ENCODE results near the gene MYO1A. TPM values are rescaled to one million over a fixed set of nuclear protein-coding genes. Genes with fewer than 3 reads are reported as not detected.

The MYO1A gene
- total RNA-seq, 1 donor from 2014 or later: 0.27 TPM

DNA sequence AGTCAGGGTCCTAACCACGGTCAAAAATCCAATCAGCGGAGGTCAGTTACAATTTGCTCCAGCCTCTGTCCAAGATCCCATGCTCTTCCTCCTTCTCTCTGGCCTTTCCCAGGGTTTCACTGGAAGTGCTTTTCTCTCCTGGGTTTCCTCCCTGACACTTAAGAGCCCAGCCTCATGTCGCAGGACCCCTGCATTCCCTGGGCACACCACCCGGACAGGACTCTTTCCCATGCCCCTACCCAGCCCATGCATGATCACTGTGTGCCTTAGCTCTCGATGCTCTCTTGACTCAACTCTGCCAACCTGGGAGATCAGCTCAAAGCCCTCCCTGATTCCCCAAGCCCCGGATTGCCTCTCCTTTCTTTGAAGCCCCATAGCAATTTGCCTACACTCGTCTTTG, 18.1 kb downstream of the MYO1A start:
- DNase-seq (ENCODE audit: low spot score in 2 of 2, unreplicated experiment in 2 of 2): no peak
- H3K36me3 Mint-ChIP-seq: no peaks in the 10 kb centered on the region
- peaks cover 29% of the 10 kb centered on the region for H3K4me1 Mint-ChIP-seq
- H3K27ac Mint-ChIP-seq: no peak overlapping the region
- TF ChIP-seq, protein P1, sequence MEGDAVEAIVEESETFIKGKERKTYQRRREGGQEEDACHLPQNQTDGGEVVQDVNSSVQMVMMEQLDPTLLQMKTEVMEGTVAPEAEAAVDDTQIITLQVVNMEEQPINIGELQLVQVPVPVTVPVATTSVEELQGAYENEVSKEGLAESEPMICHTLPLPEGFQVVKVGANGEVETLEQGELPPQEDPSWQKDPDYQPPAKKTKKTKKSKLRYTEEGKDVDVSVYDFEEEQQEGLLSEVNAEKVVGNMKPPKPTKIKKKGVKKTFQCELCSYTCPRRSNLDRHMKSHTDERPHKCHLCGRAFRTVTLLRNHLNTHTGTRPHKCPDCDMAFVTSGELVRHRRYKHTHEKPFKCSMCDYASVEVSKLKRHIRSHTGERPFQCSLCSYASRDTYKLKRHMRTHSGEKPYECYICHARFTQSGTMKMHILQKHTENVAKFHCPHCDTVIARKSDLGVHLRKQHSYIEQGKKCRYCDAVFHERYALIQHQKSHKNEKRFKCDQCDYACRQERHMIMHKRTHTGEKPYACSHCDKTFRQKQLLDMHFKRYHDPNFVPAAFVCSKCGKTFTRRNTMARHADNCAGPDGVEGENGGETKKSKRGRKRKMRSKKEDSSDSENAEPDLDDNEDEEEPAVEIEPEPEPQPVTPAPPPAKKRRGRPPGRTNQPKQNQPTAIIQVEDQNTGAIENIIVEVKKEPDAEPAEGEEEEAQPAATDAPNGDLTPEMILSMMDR (IDR thresholded peaks at IDR 0.05; ENCODE audit: unreplicated experiment): no peak
- no peaks in the 10 kb centered on the region for H3K27me3 Mint-ChIP-seq (ENCODE audit: low read depth)
- H3K4me3 Mint-ChIP-seq: no peak overlapping the region
- H3K9me3 Mint-ChIP-seq: no peaks in the 10 kb centered on the region

DNA sequence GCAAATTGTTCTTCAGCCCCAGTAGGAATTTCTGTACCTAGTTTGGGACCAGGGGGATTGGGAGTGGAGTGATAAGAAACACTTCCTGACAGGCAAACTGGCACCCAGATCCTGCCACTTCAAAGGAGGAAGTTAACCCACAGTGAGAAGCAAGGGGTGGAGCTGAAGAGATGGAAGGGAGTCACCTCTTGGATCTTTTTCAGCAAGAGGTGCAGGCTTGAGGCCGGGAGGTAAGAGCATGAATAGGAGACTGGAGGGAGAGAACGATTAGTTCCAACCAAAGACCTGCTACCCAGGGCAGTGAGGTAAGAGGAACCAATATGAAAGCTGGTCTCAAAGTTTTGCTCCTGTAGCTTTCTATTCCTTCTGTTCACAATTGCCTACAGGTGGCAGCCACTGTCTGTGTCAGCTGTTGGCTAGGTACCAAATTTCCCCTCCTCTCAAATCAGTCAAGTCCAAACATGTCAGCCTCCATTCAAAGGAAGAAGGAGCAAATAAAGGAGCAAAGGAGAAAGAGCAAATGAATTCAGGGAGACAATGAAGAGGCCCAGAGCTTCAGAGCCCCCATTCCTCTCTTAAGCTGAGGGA, 18.7 kb downstream of the MYO1A start:
- TF ChIP-seq, protein P1 (IDR thresholded peaks at IDR 0.05; ENCODE audit: unreplicated experiment): no peak
- Mint-ChIP-seq H3K4me3 (no peak overlapping the region), H3K9me3 (no peaks in the 10 kb centered on the region), H3K27me3 (ENCODE audit: low read depth) (peaks cover 2% of the 10 kb centered on the region), H3K4me1 (peaks cover 34% of the 10 kb centered on the region), H3K36me3 (no peaks in the 10 kb centered on the region), H3K27ac (no peak overlapping the region)
- no peak for DNase-seq (ENCODE audit: low spot score in 2 of 2, unreplicated experiment in 2 of 2)

DNA sequence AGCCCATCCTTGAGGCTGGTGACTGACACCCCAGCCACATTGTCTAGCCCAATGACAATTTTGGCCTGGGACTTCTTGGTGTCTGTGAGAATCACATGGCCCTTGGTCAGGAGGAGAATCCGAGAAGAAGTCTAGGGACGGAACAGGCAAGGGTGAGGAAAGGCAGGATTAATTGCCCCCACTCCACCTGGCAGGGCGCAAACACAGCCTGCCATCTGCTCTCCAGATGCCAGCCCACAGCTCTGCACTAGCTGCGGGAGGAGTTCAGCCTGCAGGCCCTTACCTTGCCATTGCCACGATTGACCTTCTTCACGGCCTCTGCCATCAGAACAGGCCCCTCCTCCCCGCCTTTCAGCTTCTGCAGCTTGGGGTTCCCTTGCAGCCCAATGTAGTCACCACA, 20.5 kb downstream of the MYO1A start:
- no peak for DNase-seq (ENCODE audit: low spot score in 2 of 2, unreplicated experiment in 2 of 2)
- no peaks in the 10 kb centered on the region for H3K9me3 Mint-ChIP-seq
- H3K4me1 Mint-ChIP-seq: peaks cover 36% of the 10 kb centered on the region
- TF ChIP-seq, protein P1 (IDR thresholded peaks at IDR 0.05; ENCODE audit: unreplicated experiment): no peak
- no peak overlapping the region for H3K4me3 Mint-ChIP-seq
- no peak overlapping the region for H3K27ac Mint-ChIP-seq
- H3K27me3 Mint-ChIP-seq (ENCODE audit: low read depth): peaks cover 2% of the 10 kb centered on the region
- no peaks in the 10 kb centered on the region for H3K36me3 Mint-ChIP-seq

DNA sequence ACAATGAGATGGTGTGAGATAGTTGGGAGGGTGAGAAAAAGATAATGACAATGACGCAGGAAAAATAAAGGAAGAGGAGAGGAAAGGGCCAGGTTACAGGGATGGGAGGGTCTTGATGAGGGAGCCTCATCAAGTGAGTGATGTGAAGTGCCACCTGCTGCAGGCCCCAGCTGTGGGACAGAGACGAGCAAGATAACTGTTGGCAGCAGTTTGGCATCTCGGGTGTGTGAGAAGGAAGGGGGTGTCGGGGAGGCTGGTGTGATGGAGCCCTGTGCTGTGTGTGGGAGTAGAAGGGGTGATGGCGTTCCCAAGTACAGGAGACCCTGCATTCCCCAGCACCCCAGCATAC, 22.1 kb downstream of the MYO1A start:
- H3K4me3 Mint-ChIP-seq: no peak overlapping the region
- H3K4me1 Mint-ChIP-seq: peaks cover 38% of the 10 kb centered on the region
- TF ChIP-seq, protein P1 (IDR thresholded peaks at IDR 0.05; ENCODE audit: unreplicated experiment): no peak
- H3K27me3 Mint-ChIP-seq (ENCODE audit: low read depth): peaks cover 2% of the 10 kb centered on the region
- DNase-seq (ENCODE audit: low spot score in 2 of 2, unreplicated experiment in 2 of 2): no peak
- H3K9me3 Mint-ChIP-seq: no peaks in the 10 kb centered on the region
- H3K36me3 Mint-ChIP-seq: no peaks in the 10 kb centered on the region
- H3K27ac Mint-ChIP-seq: no peak overlapping the region

DNA sequence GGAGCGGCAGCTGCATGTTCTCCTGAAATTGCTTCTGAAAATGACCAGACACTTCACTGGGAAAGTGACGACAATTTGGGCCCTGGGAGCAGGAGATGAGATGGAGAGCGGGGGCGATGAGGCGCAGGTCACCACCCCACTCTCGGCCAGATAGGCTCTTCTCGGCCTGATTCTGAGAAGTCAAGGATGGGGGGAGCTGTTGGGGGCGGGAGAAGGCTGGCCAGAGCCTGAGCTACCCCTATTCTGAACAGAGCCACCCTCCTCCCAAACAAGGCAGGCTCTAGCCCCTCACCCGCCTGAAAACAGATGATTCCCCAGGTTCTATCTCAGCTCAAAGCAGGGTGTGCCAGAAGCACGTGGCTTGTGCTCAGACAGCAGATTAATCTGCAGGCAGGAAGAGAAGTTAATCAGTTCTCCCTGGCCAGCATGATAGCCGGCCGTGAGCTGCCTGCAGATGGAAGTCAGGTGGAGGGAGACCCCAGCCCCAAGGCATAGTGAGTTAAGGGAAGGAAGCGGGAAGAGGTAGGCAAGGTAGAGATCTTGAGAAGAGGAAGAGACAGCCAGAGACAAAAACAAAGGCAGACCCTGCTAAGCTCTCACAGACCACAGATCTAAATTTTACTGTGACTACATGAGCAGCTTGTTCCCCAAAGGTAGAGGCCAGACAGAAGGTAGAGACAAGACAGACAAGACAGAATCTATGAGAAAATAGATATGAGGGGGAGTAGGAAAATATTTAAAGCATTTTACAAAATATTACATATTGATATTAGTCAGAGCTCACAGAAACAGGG, 22.7 kb downstream of the MYO1A start:
- Mint-ChIP-seq H3K4me1 (peaks cover 38% of the 10 kb centered on the region), H3K36me3 (no peaks in the 10 kb centered on the region), H3K27ac (no peak overlapping the region), H3K27me3 (ENCODE audit: low read depth) (peaks cover 2% of the 10 kb centered on the region), H3K4me3 (no peak overlapping the region), H3K9me3 (no peaks in the 10 kb centered on the region)
- TF ChIP-seq, protein P1 (IDR thresholded peaks at IDR 0.05; ENCODE audit: unreplicated experiment): no peak
- DNase-seq (ENCODE audit: low spot score in 2 of 2, unreplicated experiment in 2 of 2): no peak
